Testis (tissue), 2 donors: Measurements from ENCODE around the gene CALR.

Experiments used
- CTCF ChIP-seq, 3 experiments: fragments of 450-650 bp in 2 of 3; fragments of 200-600 bp in 1 of 3; sonication (generic) in 1 of 3; IDR thresholded peaks; one replicate each; pipeline ENCODE4 v1.5.1; 2016 to 2019; ENCODE audit warnings: antibody characterized with exemption in 3 of 3, mild to moderate bottlenecking in 2 of 3, moderate library complexity in 1 of 3
- POLR2A ChIP-seq: fragments of 450-650 bp; IDR thresholded peaks from one replicate; pipeline ENCODE4 v1.6.1; 2017; ENCODE audit warnings: antibody characterized with exemption, mild to moderate bottlenecking, moderate library complexity

- TF ChIP-seq CTCF (IDR thresholded peaks at IDR 0.05): no peak
- no peak for TF ChIP-seq POLR2A
Observed at GRCh38 chr19:12965812-12966135, 27.4 kb downstream of the CALR start.
